ENCODE data around the gene LCN12.
"Not testable (repeated sequence)": the region's sequence is repeated elsewhere in the genome, so short reads cannot be mapped to it uniquely, and the experiment has no call there.

Gene LCN12

DNA sequence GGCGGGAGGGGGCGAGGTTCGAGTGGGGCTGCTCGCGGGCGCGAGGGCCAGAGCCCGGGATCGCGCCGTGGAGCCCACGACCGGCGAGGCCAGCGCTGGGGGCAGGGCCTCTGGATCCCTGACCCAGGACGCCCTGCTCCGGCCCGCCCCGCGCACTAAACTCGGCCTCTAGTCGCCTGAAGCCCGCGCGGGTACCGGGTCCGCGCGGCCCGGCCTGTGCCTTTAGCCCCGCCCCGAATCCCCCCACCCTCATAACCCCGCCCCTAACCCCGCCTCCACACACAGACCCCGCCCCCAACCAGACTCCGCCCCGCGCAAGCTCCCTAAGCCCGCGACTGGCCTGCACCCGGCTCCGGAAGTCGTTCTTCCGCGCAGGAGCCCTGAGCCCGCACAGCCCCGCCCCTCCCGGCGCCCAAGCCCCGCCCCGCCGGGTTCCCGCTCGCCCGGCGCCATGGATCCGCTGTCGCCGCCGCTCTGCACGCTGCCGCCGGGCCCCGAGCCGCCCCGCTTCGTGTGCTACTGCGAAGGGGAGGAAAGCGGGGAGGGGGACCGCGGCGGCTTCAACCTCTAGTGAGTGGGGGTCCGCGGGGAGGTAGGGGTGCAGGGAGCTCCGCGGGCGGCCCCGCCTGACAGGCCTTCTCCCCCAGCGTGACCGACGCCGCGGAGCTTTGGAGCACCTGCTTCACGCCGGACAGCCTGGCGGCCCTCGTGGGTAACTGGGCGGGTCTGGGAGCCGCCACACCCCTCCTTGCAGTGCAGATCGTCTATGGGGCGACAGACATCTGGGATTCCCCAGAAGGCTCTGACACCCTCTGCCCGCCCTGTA, 40.1 kb downstream of the LCN12 start, which contains the start of gene PAXX:
Gene PAXX (plus strand): TSS at position 430 of the 826 bp plus-strand sequence. CDS start 22 bp downstream, at position 452.
- peak; percentile 85 to 91 (median 90) for DNase-seq

DNA sequence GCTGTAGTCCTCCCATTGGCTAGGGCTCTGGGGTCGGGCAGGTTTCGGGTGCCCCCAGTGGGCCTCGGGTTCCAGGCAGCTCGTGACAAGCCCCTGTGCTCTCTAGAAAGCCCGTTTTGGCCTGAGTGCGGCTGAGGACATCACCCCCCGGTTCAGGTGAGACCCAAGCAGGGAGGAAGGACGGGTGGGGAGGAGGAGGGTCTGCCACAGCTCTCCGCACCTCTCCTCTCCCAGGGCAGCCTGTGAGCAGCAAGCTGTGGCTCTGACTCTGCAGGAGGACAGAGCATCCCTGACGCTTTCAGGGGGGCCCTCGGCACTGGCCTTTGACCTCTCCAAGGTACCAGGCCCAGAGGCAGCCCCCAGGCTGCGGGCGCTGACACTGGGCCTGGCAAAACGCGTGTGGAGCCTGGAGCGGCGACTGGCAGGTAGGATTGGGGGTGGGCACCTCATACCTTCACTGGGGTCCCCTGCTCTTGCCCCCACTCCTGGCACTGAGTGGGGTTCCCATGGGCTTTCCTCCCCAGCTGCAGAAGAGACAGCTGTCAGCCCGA, 40.8 kb downstream of the LCN12 start:
- no peak for DNase-seq

- no peak for DNase-seq
Measured at GRCh38 chr9:136994180-136994887, 42.3 kb downstream of the LCN12 start.

GRCh38 chr9:136994888-136995230, 42.8 kb downstream of the LCN12 start:
- no peak for DNase-seq

DNA sequence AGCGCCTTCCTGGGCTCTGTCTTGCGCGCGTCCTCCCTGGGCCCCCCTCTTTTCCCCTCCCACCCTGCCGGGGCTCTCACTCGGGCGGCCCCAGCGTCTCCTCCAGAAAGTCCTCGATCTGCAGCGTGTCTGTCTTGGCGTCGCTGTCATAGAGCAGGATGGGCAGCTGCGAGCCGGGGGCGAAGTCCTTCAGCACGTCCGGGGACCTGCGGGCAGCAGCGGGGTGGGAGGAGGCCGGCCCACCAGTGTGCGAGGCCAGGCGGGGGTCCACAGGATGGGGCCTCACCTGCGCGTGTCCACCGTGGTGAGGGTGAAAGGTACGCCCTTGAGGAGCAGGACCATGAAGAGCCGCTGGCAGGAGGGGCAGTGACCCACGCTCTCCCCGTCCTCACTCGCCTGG, 43.3 kb downstream of the LCN12 start:
- no peak for DNase-seq

DNA sequence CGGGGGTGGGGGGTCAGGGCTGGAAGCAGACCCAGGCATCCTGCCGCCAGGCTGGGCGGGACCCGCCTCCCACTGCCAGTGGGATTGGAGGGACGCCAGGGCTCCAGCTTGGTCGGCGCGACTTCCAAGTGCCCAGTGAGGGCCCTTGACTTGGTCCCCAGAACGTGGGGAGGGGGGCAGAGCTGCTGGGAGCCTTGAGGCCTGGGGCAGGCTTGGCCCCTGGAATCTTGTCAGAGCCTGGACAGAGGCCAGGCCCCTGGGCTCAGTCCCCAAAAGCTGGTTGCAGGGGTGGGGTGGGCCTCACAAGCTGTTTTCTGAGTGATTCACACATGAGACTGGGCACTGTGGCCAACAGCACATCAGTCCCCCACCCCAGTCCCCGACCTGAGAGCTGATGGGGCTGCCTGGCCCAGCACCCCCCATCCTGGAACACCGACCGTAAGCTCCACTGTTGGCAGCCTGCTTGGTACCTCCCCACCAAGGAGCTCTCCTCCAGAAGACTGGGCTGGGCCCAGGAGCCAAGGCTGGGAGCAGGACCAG, 43.8 kb downstream of the LCN12 start:
- no peak for DNase-seq

DNA sequence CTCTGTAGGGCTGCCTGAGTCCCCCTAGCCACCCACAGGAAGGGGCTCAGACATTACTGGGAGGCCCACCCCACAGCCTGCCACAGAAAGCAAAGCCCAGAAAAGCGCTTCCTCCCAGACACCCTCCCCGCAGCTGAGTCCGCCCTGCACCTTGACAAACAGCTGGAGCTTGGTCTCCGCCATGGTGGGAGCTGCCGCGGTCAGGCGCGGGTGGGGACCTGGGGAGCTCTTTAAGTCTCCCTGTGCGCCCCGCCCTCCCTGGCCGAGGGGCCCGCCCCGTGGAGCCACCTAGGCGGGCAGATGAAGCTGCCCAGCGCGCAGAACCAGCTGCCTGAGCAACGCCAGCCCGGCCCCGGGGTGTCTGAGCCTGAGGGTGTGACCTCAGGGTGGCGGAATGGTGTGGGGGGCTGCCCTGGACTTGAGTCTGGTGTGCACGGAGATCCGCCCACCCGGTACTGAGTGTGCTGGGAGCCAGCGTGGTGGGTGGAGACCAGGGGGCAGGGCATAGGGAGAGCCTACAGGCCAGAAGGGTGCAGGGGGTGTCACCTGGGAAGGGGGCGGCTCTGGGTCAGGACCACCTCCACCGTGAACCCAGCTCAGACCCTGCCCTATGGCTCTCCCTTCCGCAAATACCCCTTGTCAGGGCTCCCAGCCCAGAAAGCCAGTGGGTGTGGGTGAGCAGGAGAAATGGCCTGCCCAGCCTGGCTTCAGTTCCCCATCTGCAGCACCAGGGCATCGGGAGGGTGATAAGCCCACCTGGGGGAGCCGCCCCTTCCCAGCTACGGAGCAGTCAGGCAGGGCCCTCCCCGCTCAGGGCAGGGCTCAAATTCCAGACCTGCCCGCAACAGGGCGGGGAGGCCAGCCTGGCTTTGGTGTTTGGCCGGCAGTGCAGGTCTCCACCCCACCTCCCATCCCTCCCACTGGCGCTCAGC, 44.6 kb downstream of the LCN12 start, which contains the start of gene CLIC3:
Gene CLIC3 (minus strand): TSS at position 208 of the 932 bp plus-strand sequence. CDS start 25 bp downstream, at position 183.
- peak in 4 of 6 experiments; percentile 20 to 43 (median 24) for DNase-seq

DNA sequence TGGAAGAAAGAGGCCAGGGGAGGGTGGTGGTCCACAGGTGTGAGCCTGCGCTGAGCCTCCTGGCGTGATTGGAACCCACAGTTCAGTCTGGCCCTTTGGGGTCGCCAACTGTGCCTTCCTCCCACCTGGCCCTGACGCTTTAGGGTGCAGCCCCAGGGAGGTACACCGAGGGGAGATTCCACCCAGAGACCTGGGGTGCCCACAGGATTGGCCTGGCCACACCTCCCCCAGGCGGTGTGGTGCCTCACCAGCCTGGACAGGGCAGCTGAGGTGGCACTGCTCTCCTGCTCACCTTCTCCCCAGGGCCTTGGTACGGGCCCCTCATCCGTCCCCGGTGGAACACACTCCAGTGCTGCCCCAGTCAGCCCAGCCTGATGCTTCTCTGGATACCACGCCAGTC, 45.3 kb downstream of the LCN12 start:
- no peak for DNase-seq

- DNase-seq: no peak
Measured at GRCh38 chr9:136997830-136998234, 45.8 kb downstream of the LCN12 start.

DNA sequence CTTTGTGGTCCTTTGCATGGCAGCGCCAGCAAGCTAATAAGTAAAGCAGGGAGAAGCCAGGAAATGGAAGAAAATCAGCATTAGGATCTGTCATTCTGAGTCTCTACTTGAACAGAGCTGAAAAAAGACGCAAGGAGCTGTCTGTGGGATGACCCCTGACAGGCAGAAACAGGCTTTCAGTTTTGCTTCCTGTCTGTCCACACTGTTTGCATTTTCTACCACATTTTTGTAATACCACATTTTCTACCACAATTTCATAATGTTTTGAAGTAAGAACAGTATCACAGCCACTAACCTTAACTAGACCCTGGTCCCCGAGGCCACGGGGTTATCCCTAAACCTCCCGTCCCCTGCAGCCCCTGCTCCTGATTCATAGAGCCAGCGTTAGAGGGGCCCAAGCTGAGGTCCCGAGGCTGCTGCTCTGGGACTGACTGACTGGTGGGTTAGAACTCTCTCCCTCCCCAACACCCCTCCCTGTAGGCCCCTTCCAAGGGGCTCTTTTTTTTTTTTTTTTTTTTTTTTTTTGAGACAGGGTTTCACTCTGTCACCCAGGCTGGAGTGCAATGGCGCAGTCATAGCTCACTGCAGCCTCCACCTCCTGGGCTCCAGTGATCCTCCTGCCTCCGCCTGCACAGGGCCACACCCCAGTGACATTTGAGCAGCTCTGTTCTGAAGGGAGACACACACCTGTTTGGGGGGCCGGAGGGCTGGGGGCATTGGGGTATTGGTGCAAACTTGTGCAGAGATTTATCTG, 48.3 kb downstream of the LCN12 start:
- no peak for DNase-seq

DNA sequence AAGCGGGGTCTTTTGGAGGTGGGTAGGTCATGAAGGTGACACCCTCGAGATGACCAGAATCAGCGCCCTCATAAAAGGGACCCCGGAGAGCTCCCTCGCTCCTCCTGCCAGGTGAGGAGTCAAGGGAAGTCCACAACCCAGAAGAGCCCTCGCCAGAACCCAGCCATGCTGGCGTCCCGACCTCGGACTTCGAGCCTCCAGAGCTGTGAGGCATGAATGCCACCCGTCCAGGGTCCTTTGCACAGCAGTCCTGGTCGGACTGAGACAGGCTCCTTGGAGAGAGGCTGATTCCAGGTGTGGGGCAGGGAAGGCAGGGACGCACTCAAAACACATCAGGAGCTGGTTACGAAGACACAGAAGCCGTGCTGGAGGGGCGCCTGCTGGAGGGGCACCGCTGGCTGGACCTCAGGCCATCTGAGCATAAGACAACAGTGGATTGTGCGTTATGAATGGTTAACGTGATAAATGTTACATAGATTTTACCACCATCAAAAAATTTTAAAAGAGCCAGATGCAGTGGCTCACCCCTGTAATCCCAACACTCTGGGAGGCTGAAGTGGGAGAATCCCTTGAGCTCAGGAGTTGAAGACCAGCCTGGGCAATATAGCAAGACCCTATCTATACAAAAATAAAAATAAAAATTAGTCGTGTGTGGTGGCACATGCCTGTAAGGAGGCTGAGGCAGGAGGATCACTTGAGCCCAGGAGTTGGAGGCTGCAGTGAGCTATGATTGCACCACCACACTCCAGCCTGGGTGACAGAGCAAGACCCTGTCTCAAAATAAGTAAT, 50.0 kb downstream of the LCN12 start:
- no peak for DNase-seq

GRCh38 chr9:137002646-137003041, 50.6 kb downstream of the LCN12 start:
- DNase-seq: no peak

DNA sequence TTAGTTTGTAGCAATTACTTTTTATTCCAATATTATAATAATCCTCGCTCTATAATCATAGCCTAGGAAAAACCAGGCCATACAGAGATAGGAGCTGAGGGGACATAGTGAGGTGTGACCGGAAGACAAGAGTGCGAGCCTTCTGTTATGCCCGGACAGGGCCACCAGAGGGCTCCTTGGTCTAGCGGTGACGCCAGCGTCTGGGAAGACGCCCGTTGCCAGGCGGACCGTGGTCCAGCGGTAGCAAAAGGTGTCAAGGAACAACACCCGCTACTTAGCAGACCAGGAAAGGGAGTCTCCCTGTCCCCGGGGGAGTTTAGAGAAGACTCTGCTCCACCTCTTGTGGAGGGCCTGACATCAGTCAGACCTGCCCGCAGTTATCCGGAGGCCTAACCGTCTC, 52.2 kb downstream of the LCN12 start:
- DNase-seq: not testable (repeated sequence)
